ENCODE measurements around the gene MMP15. TPM values are rescaled to one million over a fixed set of nuclear protein-coding genes. Genes with fewer than 3 reads are reported as not detected.

Gene MMP15
- total RNA-seq, 1 donor from 2014 or later: 44.0 TPM

- no peak for ATAC-seq
- DNase-seq (ENCODE audit: low spot score): no peak
- intact Hi-C loops (cut with DNase I): no loop called here
Observed at GRCh38 chr16:58011652-58012051, 13.9 kb upstream of the MMP15 start.

DNA sequence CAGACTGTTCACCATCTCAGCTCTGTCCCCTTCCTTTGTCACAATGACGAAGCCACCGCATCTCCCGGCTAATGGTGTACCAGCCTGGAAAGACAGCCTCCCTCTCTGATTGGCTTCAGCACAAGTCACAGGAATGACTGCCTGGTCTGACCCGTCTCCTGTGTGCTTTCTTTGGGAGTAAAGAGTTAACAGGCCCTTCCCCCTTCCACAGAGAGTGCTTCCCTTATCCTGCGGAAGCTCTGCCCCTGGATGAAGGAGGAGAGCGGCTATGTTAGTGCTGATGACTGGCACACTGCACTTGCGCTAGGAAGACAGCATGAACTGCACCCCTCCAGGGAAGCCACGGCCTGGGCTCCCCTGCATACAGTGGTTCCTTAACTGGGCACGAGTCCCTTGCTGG, 13.1 kb upstream of the MMP15 start:
- intact Hi-C loops (cut with DNase I): no loop called here
- no peak for ATAC-seq
- no peak for DNase-seq (ENCODE audit: low spot score)

DNA sequence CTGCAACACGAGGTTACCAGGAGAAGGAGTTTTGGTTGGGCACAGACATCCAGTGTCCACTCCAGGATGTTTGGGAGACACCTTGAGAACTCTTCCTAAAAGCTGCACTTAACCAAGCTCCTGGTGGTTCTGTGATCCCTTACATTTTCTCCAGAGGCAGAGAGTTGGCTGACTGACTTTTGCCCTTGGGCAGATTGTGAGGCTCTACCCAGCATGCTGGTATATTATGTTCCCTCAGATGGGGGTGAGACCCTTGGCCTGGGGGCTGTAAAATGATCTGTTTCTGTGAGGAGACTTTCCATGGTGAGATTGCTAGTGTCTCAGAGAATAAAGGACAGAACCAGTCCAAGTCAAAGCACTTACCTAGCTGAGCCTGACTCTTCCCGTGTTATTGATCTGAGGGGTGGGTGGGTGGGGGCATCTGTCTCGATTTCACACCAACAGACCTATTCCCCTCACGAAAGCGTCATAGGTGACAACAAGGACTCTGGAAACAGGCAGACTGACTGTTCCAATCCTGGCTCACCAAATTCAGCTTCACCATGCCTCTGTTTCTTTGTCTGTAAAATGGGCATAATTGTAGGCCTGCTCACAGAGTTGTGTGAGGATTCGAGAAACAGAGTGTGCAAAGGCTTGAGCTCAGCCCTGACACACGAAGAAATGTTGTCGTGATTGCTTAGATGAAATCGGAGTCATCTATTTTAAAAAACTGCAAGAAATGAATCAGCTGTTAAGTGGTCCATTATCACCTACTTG, 12.2 kb upstream of the MMP15 start:
- ATAC-seq: no peak
- no peak for DNase-seq (ENCODE audit: low spot score)
- intact Hi-C loops (cut with DNase I): no loop called here

GRCh38 chr16:58016840-58017446, 8.6 kb upstream of the MMP15 start:
- ATAC-seq (no peak), DNase-seq (ENCODE audit: low spot score) (no peak)
- intact Hi-C loops (cut with DNase I): no loop called here

- intact Hi-C loops (cut with DNase I): no loop called here
- DNase-seq (ENCODE audit: low spot score): no peak
- ATAC-seq: no peak
Observed at GRCh38 chr16:58018803-58019202, 6.8 kb upstream of the MMP15 start.

- no peak for DNase-seq (ENCODE audit: low spot score)
- intact Hi-C loops (cut with DNase I): loop anchor here (5.0 kb wide), 1 partner anchor 107 kb away; the partner anchor contains the start of gene CFAP20
- no peak for ATAC-seq
Observed at GRCh38 chr16:58019866-58020538, 5.6 kb upstream of the MMP15 start.

DNA sequence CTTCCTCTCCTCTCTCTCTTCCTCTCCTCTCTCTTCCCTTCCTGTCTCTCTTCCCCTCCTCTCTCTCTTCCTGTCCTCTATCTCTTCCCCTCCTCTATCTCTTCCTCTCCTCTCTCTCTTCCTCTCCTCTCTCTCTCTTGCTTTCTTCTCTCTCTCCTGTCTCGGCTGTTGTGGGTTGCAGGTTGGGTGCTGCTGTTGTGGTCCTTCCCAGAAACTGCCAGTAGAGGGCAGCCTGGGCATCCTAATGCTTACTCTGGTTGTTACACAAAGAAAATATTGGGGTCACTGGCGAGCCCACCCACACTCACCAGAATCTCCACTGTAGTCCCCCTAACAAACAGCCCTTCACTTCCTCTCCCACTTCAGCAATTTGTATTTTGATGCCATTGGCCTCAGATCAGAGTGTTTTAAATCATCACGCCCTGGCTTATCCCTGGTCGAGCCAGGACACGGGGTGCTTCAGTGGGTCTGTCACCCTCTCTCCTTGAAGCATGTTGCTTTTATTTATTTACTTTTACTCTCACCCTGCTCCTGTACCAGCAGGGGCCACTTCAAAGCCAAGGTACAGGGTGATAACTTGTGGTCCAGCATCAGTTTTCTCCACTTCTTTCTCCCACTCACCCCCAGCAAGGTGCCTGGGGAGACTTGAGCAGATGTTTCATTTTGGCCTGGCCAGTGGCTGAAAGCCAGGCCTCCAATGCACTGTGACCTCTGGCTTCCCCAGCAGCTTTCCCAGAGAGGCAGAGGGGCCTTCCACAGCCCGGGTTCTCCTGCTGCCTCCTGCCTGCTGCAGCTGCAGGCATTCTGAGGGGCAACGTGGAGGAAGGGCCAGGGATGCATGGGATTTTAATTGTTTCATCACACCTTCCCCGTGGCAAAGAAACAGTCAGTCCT, 4.7 kb upstream of the MMP15 start:
- intact Hi-C loops (cut with DNase I): loop anchor here (5.0 kb wide), 1 partner anchor 106 kb away; the partner anchor contains the start of gene CFAP20
- ATAC-seq: peak; percentile 61
- peak; percentile 85 for DNase-seq (ENCODE audit: low spot score)

DNA sequence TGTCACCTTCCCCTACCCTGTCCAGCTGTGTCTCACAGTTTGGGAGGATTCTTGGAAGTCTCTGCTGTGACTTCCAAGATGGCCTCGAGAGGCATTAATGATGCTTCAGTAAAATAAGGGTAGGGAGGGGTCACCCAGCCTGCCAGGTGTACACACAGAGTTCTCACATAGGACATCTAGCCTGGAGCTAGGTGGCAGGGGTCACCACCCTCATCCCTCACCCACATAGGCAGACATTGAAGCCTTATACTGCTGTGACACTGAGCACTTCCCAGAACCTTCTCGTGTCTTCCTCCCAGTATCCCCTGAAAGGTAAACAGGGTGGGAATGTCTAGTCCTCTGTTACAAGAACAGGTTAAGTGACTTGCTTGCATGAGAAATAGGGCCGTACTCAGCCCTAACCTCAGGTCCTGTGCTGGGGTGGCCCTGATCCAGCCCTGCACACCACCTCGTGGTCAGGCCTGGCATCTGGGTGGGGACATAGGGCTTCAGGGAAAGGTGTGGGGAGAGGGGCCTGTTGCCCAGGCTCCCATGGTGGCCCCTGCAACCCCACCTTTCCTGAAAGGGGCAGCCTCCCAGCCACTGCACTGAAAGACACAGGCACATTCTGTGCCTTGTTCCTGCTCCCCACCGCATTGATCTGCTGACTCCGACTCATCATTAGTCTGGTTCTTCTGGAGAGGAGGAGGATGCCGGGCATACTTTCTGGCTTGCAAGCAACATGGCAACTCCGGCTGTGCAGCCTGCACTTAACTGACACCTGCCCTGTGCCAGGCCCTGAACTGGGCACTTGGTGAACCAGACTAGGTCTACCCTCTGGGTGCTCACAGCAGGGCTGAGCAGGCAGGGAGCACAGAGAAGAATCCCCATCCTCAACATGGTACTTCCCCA, 3.6 kb upstream of the MMP15 start:
- DNase-seq (ENCODE audit: low spot score) (no peak), ATAC-seq (no peak)
- intact Hi-C loops (cut with DNase I): loop anchor here (5.0 kb wide), 1 partner anchor 105 kb away; the partner anchor contains the start of gene CFAP20

DNA sequence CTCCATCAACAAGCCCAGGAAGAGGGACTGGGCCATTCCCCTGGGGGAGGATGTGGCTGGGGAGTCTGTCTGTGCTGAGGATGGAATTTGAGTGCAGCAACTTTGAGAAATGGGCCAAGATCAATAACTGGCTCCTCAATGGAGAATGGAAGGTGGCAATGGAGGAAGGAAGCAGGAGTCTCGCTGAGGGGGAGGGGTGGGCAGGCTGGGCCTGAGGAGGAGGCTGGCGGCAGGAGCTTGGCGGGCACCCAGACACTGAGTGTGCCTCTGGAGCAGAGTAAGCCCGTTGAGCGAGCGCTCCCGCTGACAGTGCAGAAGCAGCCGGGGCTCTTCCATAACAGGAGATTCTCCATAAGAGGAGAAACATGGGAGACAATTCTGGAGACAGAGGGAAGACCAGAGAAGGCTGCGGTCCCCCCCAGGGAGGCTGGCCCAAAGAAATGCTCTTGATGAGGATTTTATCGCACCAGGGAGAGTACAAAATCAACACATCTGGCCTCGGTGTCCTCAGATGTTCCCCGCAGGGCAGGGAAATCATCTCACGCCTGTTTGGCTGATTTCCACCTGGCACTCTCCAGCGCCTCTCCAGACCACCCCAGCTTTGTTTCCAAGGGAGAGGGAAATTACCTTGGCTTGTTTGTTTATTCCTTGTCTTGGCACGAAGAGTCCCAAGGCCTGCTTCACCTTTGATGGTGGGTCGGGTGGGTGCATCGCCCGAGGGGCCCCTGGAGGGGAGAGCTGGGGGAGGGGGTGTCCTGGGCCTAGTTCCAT, 2.8 kb upstream of the MMP15 start:
- ATAC-seq (peak; percentile 68), DNase-seq (ENCODE audit: low spot score) (peak; percentile 79)
- intact Hi-C loops (cut with DNase I): loop anchor here (5.0 kb wide), 1 partner anchor 105 kb away; the partner anchor contains the start of gene CFAP20

GRCh38 chr16:58024486-58025350, 836 bp upstream of the MMP15 start:
- ATAC-seq: no peak
- intact Hi-C loops (cut with DNase I): loop anchor here (5.0 kb wide), 1 partner anchor 103 kb away; the partner anchor contains the start of gene CFAP20
- no peak for DNase-seq (ENCODE audit: low spot score)

GRCh38 chr16:58026139-58026704, 668 bp downstream of the MMP15 start:
- intact Hi-C loops (cut with DNase I): no loop called here
- DNase-seq (ENCODE audit: low spot score) (no peak), ATAC-seq (peak; percentile 8)

- intact Hi-C loops (cut with DNase I): no loop called here
- DNase-seq (ENCODE audit: low spot score) (no peak), ATAC-seq (peak; percentile 2)
Observed at GRCh38 chr16:58026705-58027160, 1.2 kb downstream of the MMP15 start.

- intact Hi-C loops (cut with DNase I): no loop called here
- peak; percentile 40 for ATAC-seq
- no peak for DNase-seq (ENCODE audit: low spot score)
Observed at GRCh38 chr16:58027161-58027915, 1.8 kb downstream of the MMP15 start.

DNA sequence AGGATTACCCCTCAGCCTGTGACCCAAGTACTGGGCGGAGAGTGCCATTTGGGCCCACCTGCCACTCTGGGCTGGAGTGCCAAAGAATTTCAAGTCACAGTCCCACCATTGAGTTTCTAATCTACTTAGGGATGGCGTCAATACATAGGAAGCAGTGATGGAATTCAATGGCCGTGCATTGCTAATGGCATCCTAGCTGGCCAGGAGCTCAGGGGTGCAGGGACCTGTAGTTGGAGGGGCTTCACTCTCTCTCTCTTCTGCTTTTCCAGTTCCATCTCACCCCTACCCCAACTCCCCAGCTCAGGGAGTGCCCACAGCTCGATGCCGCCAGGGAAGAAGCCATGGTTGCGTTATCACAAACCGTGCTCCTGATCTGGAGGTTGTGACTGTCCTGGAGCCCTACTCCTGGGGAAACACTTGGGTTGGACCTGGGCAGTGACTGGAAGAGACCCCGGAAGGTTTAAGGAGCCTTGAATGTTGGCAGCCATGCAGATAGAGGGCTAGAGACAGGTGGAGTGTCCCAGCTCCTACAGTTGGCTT, 2.4 kb downstream of the MMP15 start:
- DNase-seq (ENCODE audit: low spot score) (no peak), ATAC-seq (no peak)
- intact Hi-C loops (cut with DNase I): no loop called here

- DNase-seq (ENCODE audit: low spot score) (no peak), ATAC-seq (no peak)
- intact Hi-C loops (cut with DNase I): no loop called here
Observed at GRCh38 chr16:58028541-58029070, 3.1 kb downstream of the MMP15 start.

Data from sciatic nerve (tissue), 2 donors.